ENCODE data around the gene DNAAF5.

DNA sequence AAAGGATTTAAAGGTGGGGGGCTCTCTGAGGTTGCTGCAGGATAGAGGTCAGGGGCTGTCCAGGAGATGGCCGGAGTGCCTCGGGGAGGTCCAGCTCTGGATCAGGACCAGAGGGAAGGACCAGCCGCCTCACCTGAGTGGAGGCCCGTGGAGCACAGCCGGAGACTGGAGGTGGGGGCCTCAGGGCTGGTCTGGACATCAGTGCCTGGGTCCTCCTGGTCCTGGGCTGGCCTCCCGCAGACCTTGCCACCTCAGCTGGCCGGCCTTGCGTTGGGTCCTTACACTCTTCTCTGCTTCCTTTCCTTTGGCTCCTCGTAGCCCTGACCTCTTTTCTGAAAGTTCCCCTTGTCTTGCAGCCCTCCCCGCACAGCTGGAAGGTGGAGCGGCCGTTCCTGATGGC lies 107.8 kb downstream of the DNAAF5 start:
- TF ChIP-seq POLR2A (IDR thresholded peaks at IDR 0.05) = no peak
- TF ChIP-seq, protein P1, sequence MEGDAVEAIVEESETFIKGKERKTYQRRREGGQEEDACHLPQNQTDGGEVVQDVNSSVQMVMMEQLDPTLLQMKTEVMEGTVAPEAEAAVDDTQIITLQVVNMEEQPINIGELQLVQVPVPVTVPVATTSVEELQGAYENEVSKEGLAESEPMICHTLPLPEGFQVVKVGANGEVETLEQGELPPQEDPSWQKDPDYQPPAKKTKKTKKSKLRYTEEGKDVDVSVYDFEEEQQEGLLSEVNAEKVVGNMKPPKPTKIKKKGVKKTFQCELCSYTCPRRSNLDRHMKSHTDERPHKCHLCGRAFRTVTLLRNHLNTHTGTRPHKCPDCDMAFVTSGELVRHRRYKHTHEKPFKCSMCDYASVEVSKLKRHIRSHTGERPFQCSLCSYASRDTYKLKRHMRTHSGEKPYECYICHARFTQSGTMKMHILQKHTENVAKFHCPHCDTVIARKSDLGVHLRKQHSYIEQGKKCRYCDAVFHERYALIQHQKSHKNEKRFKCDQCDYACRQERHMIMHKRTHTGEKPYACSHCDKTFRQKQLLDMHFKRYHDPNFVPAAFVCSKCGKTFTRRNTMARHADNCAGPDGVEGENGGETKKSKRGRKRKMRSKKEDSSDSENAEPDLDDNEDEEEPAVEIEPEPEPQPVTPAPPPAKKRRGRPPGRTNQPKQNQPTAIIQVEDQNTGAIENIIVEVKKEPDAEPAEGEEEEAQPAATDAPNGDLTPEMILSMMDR (IDR thresholded peaks at IDR 0.05) = no peak

All from suprapubic skin (tissue), 3 donors.